Left lung (tissue), 14 donors: ENCODE measurements around the gene PHB1. TPM values are rescaled to one million over a fixed set of nuclear protein-coding genes. Genes with fewer than 3 reads are reported as not detected.

Source experiments
- ATAC-seq: fragments of 200-7000 bp; cut with Tn5 transposase; one replicate; pipeline ENCODE4 v1.9.1; 2020; ENCODE audit warnings: moderate library complexity
- DNase-seq, 4 donors: peaks; one replicate each; pipeline ENCODE4 v3.0.0-alpha.2; 2013 to 2020
- H3K27ac ChIP-seq, 2 donors: fragments of 200-600 bp; sonication (generic) in 1 of 2; one replicate each; pipeline versions ENCODE4 v1.5.0 to v1.8.0; 2020 to 2021
- H3K27me3 ChIP-seq, 2 donors: fragments of 200-600 bp; sonication (generic) in 1 of 2; one replicate each; pipeline versions ENCODE4 v1.5.0 to v1.8.0; 2020 to 2021
- H3K36me3 ChIP-seq, 2 donors: fragments of 200-600 bp; sonication (generic) in 1 of 2; one replicate each; pipeline versions ENCODE4 v1.5.0 to v1.8.0; 2020 to 2021
- H3K4me1 ChIP-seq, 2 donors: fragments of 200-600 bp; one replicate each; pipeline ENCODE4 v1.8.0; 2021
- H3K4me3 ChIP-seq, 2 donors: fragments of 200-600 bp; sonication (generic) in 1 of 2; one replicate each; pipeline versions ENCODE4 v1.5.0 to v1.8.0; 2020 to 2021; ENCODE audit warnings: mild to moderate bottlenecking in 1 of 2
- H3K9me3 ChIP-seq, 2 donors: fragments of 200-600 bp; sonication (generic) in 1 of 2; one replicate each; pipeline versions ENCODE4 v1.5.0 to v1.8.0; 2020 to 2021
- intact Hi-C, 2 donors: fragments of 100-400 bp; cut with DNase I; formaldehyde crosslinking; loops; one replicate each; pipeline versions ENCODE4 v1.11.2 to v1.14.2; 2022
- long read RNA-seq, 12 donors: library from polyadenylated mRNA in 2 of 12; unstranded in 2 of 12; transcript quantifications; one replicate each; pipeline ENCODE4 v2.0.0 and lab custom pipeline, GENCODE V29; 2019 to 2026
- polyA plus RNA-seq, 6 donors: library from polyadenylated mRNA; unstranded; fragments of 120-200 nt; gene quantifications; one replicate each; pipeline ENCODE4 v1.2.1, GENCODE V29; 2013; ENCODE audit not compliant: insufficient read length in 6 of 6
- total RNA-seq, 2 donors: library from RNA; stranded (reverse); fragmentation: NEBNext Ultra II Directional; extraction: Animal tissue kit (Norgen Biotek cat#: 25700); gene quantifications; one replicate each; pipeline ENCODE4 v1.2.1, GENCODE V29; 2021
- TF ChIP-seq, protein P1 (sequence below), 2 donors: fragments of 200-600 bp; sonication (generic) in 1 of 2; IDR thresholded peaks; one replicate each; pipeline versions ENCODE4 v1.5.0 to v1.8.0; 2021; ENCODE audit warnings: antibody characterized with exemption in 2 of 2
- donor health status: DM: no; HTN: yes; CAD: no.
- donor health status: DM: no; HTN: no; CAD: no.

Gene PHB1
- total RNA-seq: 100 to 1,000 TPM; 146 to 171 TPM
- polyA plus RNA-seq: 100 to 1,000 TPM; 159 to 173 (median 162) TPM
- long read RNA-seq, donor 1, transcript PHB-201 (7 exons, 1,832 nt): major isoform, 104 of 177 reads
- long read RNA-seq, donor 1, partial matches to known transcripts: 63 of 177 reads
- long read RNA-seq, donor 1, other reads (novel, unspliced or antisense): 0 of 177 reads
- long read RNA-seq, donor 2, transcript PHB-202 (5 exons, 847 nt): minor isoform, 5 of 91 reads
- long read RNA-seq, donor 2, transcript PHB-201 (7 exons, 1,832 nt): major isoform, 54 of 91 reads
- long read RNA-seq, donor 2, partial matches to known transcripts: 26 of 91 reads
- long read RNA-seq, donor 2, other reads (novel, unspliced or antisense): 0 of 91 reads
- long read RNA-seq, donor 3, transcript PHB-201 (7 exons, 1,832 nt): major isoform, 68 of 112 reads
- long read RNA-seq, donor 3, partial matches to known transcripts: 37 of 112 reads
- long read RNA-seq, donor 3, other reads (novel, unspliced or antisense): 0 of 112 reads
- long read RNA-seq, donor 4, transcript PHB-201 (7 exons, 1,832 nt): major isoform, 163 of 190 reads
- long read RNA-seq, donor 4, partial matches to known transcripts: 14 of 190 reads
- long read RNA-seq, donor 4, other reads (novel, unspliced or antisense): 8 of 190 reads
- long read RNA-seq, donor 5, transcript PHB-201 (7 exons, 1,832 nt): major isoform, 85 of 130 reads
- long read RNA-seq, donor 5, partial matches to known transcripts: 39 of 130 reads
- long read RNA-seq, donor 5, other reads (novel, unspliced or antisense): 0 of 130 reads
- long read RNA-seq, donor 6, transcript PHB-201 (7 exons, 1,832 nt): major isoform, 113 of 158 reads
- long read RNA-seq, donor 6, partial matches to known transcripts: 35 of 158 reads
- long read RNA-seq, donor 6, other reads (novel, unspliced or antisense): 0 of 158 reads
- long read RNA-seq, donor 7, transcript PHB-201 (7 exons, 1,832 nt): major isoform, 46 of 73 reads
- long read RNA-seq, donor 7, partial matches to known transcripts: 24 of 73 reads
- long read RNA-seq, donor 7, other reads (novel, unspliced or antisense): 0 of 73 reads
- long read RNA-seq, donor 8, transcript PHB-201 (7 exons, 1,832 nt): major isoform, 48 of 71 reads
- long read RNA-seq, donor 8, partial matches to known transcripts: 18 of 71 reads
- long read RNA-seq, donor 8, other reads (novel, unspliced or antisense): 0 of 71 reads
- long read RNA-seq, donor 9, partial matches to known transcripts: 0 of 2 reads
- long read RNA-seq, donor 9, other reads (novel, unspliced or antisense): 0 of 2 reads
- long read RNA-seq, donor 10, transcript PHB-201 (7 exons, 1,832 nt): major isoform, 344 of 375 reads
- long read RNA-seq, donor 10, partial matches to known transcripts: 14 of 375 reads
- long read RNA-seq, donor 10, other reads (novel, unspliced or antisense): 14 of 375 reads
- long read RNA-seq, donor 11: 0 reads
- long read RNA-seq, donor 12, transcript PHB-201 (7 exons, 1,832 nt): major isoform, 48 of 89 reads
- long read RNA-seq, donor 12, partial matches to known transcripts: 39 of 89 reads
- long read RNA-seq, donor 12, other reads (novel, unspliced or antisense): 0 of 89 reads

DNA sequence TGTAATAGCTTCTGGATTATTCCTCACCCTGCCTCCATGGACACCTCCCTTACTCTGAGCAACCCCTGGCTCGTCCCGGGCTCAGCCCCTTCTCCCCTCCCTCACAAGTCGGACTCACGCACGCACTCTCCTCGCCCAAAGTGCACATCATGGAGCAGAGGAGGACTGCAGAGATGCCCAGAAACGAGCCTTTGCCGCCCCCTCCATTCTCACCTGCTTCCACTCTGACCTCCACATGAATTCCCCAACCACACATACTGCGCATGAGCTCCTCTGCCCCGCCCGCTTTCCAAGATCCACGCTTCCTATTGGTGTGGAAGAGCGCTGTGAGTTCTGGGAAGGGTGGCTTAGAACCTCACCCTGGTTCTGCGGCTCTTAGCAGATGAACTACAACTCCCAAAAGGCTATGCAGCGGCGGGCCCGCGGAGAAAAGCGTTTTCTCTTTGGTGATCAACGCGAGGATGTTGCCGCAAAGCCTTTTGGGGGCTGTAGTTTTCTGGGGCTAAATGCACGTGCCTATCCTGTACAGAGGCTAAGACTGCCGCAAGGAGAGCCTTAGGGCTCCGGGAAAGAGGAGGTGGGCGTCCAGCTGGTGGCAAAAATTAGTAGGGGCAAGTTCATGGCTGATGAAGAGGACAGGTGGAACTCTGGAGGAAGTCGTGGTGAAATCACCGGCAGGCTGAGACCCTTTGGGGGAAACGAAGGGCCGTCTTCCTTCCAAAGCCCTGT is at the start of gene PHB1:
PHB1 (minus strand) TSS at position 261 of the 729 bp plus-strand sequence. CDS start 1,618 bp downstream, outside the sequence.
- peaks cover 5 to 28% of the 10 kb centered on the region in 2 donors for H3K4me1 ChIP-seq
- TF ChIP-seq, protein P1, sequence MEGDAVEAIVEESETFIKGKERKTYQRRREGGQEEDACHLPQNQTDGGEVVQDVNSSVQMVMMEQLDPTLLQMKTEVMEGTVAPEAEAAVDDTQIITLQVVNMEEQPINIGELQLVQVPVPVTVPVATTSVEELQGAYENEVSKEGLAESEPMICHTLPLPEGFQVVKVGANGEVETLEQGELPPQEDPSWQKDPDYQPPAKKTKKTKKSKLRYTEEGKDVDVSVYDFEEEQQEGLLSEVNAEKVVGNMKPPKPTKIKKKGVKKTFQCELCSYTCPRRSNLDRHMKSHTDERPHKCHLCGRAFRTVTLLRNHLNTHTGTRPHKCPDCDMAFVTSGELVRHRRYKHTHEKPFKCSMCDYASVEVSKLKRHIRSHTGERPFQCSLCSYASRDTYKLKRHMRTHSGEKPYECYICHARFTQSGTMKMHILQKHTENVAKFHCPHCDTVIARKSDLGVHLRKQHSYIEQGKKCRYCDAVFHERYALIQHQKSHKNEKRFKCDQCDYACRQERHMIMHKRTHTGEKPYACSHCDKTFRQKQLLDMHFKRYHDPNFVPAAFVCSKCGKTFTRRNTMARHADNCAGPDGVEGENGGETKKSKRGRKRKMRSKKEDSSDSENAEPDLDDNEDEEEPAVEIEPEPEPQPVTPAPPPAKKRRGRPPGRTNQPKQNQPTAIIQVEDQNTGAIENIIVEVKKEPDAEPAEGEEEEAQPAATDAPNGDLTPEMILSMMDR (IDR thresholded peaks at IDR 0.05): no peak
- H3K27me3 ChIP-seq: no peaks in the 10 kb centered on the region
- H3K27ac ChIP-seq: peak within 1 kb of the TSS in 1 of 2 donors; percentile 63
- H3K36me3 ChIP-seq: peaks cover 0 to 33% of the 10 kb centered on the region in 2 donors
- intact Hi-C loops: no loop called here
- ATAC-seq (peak; percentile 100), DNase-seq (peak; percentile 95 to 97 (median 96))
- H3K9me3 ChIP-seq: no peaks in the 10 kb centered on the region
- peak within 1 kb of the TSS; percentile 76 to 87 for H3K4me3 ChIP-seq

DNA sequence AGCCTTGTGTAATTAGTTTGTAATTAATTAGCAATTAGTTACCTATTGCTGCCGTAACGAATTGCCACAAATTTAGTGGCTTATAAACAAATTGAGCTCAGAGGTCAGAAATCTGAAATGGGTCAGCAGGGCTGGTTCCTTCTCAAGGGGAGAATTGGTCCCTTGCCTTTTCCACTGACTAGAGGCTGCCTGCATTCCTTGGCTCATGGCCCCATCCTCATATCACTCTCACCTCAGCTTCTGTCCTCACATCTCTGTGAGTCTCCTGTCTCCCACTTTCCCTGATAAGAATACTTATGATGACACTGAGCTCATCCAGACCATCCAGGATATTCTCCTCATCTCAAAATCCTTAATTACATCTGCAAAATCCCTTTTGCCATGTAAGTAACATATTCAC is 49.4 kb upstream of the PHB1 start:
- Histone ChIP-seq H3K27ac (no peak overlapping the region), H3K4me3 (no peak overlapping the region), H3K4me1 (no peaks in the 10 kb centered on the region), H3K9me3 (peaks cover 0 to 8% of the 10 kb centered on the region in 2 donors), H3K36me3 (no peaks in the 10 kb centered on the region), H3K27me3 (peaks cover 5 to 99% of the 10 kb centered on the region in 2 donors)
- TF ChIP-seq, protein P1 (IDR thresholded peaks at IDR 0.05): no peak
- ATAC-seq (no peak), DNase-seq (no peak)
- intact Hi-C loops: no loop called here

- Histone ChIP-seq H3K27me3 (peaks cover 5 to 97% of the 10 kb centered on the region in 2 donors), H3K9me3 (peaks cover 0 to 8% of the 10 kb centered on the region in 2 donors), H3K36me3 (no peaks in the 10 kb centered on the region), H3K4me3 (no peak overlapping the region), H3K27ac (no peak overlapping the region), H3K4me1 (no peaks in the 10 kb centered on the region)
- TF ChIP-seq, protein P1 (IDR thresholded peaks at IDR 0.05): no peak
- intact Hi-C loops: no loop called here
- DNase-seq (no peak), ATAC-seq (no peak)
Observed at GRCh38 chr17:49461580-49461979, 46.9 kb upstream of the PHB1 start.

GRCh38 chr17:49460401-49460800 is 45.7 kb upstream of the PHB1 start:
- intact Hi-C loops: no loop called here
- Histone ChIP-seq H3K4me3 (no peak overlapping the region), H3K9me3 (peaks cover 0 to 8% of the 10 kb centered on the region in 2 donors), H3K4me1 (no peaks in the 10 kb centered on the region), H3K36me3 (no peaks in the 10 kb centered on the region), H3K27me3 (peaks cover 5 to 97% of the 10 kb centered on the region in 2 donors), H3K27ac (no peak overlapping the region)
- DNase-seq: no peak
- ATAC-seq: no peak
- TF ChIP-seq, protein P1 (IDR thresholded peaks at IDR 0.05): no peak
